Adipocyte (in vitro differentiated cells): Measurements from ENCODE around the gene OPRM1.
A peak's percentile ranks its signal among the peaks of the same experiment; 100 is the strongest.

Experiments
- DNase-seq: peaks from one replicate; pipeline ENCODE4 v3.0.0-alpha.2; 2015; ENCODE audit warnings: low read depth
- H3K27me3 ChIP-seq: replicated peaks from 2 replicates; pipeline ENCODE4 v1.7.0; 2013; ENCODE audit warnings: mild to moderate bottlenecking, low read length, moderate library complexity; ENCODE audit not compliant: control insufficient read depth, insufficient read depth
- H3K36me3 ChIP-seq: 2 replicates; pipeline ENCODE4 v1.7.0; 2013; ENCODE audit warnings: low read length, mild to moderate bottlenecking, moderate library complexity; ENCODE audit not compliant: control insufficient read depth, insufficient read depth, severe bottlenecking
- H3K4me1 ChIP-seq: 2 replicates; pipeline ENCODE4 v1.7.0; 2013; ENCODE audit warnings: mild to moderate bottlenecking, low read length, moderate library complexity; ENCODE audit not compliant: control insufficient read depth, insufficient read depth
- H3K4me3 ChIP-seq: 2 replicates; pipeline ENCODE4 v1.7.0; 2013; ENCODE audit warnings: mild to moderate bottlenecking, low read length, moderate library complexity
- H3K9ac ChIP-seq: 2 replicates; pipeline ENCODE4 v1.7.0; 2013; ENCODE audit warnings: mild to moderate bottlenecking, low read length, moderate library complexity
- H3K9me3 ChIP-seq: 2 replicates; pipeline ENCODE4 v1.7.0; 2013; ENCODE audit warnings: mild to moderate bottlenecking, low read length, moderate library complexity; ENCODE audit not compliant: control insufficient read depth

The OPRM1 gene

DNA sequence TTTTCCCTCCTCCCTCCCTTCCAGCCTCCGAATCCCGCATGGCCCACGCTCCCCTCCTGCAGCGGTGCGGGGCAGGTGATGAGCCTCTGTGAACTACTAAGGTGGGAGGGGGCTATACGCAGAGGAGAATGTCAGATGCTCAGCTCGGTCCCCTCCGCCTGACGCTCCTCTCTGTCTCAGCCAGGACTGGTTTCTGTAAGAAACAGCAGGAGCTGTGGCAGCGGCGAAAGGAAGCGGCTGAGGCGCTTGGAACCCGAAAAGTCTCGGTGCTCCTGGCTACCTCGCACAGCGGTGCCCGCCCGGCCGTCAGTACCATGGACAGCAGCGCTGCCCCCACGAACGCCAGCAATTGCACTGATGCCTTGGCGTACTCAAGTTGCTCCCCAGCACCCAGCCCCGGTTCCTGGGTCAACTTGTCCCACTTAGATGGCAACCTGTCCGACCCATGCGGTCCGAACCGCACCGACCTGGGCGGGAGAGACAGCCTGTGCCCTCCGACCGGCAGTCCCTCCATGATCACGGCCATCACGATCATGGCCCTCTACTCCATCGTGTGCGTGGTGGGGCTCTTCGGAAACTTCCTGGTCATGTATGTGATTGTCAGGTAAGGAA lies at the start of gene OPRM1:
TSS of gene OPRM1 (plus strand) at position 10 of the 612 bp plus-strand sequence. CDS start at position 315, 305 bp downstream.
- Histone ChIP-seq H3K4me3 (no peak within 1 kb of the TSS), H3K9ac (no peak within 1 kb of the TSS), H3K9me3 (no peaks in the 10 kb centered on the region), H3K27me3 (peaks cover 17% of the 10 kb centered on the region), H3K36me3 (no peaks in the 10 kb centered on the region), H3K4me1 (no peaks in the 10 kb centered on the region)
- peak; percentile 40 for DNase-seq

DNA sequence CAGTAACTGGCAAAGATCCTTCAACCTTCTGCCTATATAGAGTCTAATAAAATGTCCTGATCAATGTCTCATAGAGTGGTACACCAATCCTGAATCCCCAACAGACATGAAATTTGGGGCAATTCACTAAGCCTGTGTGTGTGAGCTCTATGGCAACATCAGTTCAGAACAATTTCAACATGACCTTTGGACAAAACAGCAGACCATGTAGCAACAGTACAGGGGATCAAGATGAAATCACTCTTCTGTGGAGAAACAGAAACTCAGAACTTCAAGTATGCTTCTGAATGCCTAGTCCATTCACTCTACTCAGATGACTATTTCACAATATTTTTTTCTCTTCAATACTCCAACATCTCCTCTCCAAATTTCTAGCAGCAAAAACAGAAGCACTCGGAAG lies 49.1 kb upstream of the OPRM1 start:
- Histone ChIP-seq H3K9me3 (no peaks in the 10 kb centered on the region), H3K36me3 (no peaks in the 10 kb centered on the region), H3K9ac (peak overlapping the region; percentile 66), H3K4me1 (peaks cover 31% of the 10 kb centered on the region), H3K27me3 (no peaks in the 10 kb centered on the region), H3K4me3 (no peak overlapping the region)
- DNase-seq = no peak

DNA sequence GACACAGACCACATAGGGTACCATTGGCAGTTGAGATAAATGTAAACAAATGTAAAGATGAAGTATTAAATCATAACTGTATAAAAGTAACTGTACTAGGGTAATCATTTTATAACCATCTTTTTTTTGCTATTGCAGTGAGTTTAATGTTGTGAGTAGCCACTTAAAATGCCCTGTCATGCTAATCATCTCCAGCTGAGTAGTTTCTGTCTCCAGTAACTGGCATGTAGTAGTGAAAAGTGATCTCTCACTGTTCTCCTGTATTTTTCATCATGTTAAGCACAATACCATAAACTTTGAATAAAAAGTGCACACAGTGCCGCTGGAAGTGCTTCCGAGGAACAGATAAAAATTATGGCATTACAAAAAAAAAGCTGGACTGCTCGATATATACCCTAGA lies 45.0 kb upstream of the OPRM1 start:
- H3K4me1 ChIP-seq = peaks cover 15% of the 10 kb centered on the region
- H3K27me3 ChIP-seq = no peaks in the 10 kb centered on the region
- H3K36me3 ChIP-seq = no peaks in the 10 kb centered on the region
- no peaks in the 10 kb centered on the region for H3K9me3 ChIP-seq
- H3K4me3 ChIP-seq = no peak overlapping the region
- H3K9ac ChIP-seq = no peak overlapping the region
- DNase-seq = no peak

DNA sequence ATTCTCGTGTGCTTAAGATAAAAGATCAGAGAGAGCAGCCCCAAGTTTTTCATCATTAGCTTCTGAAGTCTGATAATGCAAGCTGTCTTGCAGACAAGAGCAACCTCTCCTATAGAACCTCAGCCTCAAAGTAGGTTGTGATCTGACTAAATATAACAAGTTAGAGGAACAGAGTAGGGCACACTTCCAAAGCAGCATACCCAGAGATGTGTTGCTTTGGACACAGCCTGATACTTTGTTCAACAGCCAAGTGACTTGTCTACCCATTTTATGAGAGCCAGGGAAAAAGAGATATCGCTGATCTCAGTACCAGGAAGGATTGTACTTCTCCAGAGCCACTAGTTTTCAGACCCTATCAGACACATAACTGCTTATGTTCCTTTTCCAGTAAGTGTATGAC lies 44.2 kb upstream of the OPRM1 start:
- Histone ChIP-seq H3K9me3 (no peaks in the 10 kb centered on the region), H3K4me1 (peaks cover 8% of the 10 kb centered on the region), H3K9ac (no peak overlapping the region), H3K4me3 (no peak overlapping the region), H3K27me3 (no peaks in the 10 kb centered on the region), H3K36me3 (no peaks in the 10 kb centered on the region)
- no peak for DNase-seq

DNA sequence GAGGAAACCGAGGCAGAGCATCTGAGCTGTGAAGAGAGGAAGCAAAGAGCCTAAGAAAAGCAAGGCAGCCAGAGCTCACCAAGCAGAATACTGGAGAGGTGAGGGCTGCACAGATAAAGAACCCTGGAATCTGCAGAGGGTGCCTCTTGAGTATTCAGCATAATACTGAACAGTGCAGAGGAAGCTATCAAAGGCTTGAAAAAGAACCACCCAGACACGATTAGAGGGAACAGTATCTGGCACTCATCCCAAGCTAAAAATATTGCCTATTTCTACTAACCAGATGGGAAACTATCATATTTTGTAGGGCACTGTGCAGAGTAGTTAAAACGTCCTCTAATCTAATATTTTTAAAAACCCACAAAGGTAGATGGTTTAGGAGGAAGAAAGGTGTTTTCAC lies 41.8 kb upstream of the OPRM1 start:
- Histone ChIP-seq H3K36me3 (no peaks in the 10 kb centered on the region), H3K9ac (no peak overlapping the region), H3K27me3 (no peaks in the 10 kb centered on the region), H3K4me3 (no peak overlapping the region), H3K9me3 (no peaks in the 10 kb centered on the region), H3K4me1 (no peaks in the 10 kb centered on the region)
- DNase-seq = no peak

DNA sequence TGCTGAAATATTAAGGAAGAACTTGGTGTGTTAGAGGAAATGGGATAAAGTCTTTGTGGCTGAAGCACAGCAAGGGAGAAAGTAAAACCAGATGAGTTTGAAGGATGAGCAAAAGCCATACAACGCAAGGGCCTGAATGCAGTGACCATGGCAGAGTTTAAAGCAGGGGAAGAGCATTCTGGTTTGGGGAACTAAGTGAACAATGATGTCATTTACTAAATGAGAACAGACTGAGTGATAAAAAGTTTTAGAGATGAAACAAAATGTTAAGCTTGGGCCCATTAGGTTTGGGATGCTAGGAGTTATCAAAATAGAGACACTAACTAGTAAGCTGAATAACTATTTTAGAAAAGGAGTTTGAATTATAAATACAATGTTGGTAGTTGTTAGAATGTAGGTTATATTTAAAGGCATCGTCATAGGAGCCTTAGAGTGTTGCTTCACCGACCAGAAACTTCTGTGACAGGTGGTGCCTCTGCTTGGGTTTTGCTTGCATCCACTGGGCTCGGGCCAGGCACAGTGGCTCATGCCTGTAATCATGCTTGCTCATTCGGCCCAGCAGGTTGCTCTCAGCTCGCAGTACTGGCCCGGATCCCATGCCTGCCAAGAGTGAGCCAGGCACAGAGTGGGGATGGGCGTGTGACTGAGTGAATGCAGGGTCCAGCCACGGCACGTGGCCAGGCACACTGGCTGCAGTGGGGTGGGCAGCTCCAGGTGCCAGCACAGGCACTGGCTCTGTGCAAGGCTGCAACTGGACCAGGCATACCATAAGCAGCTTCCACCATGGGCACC lies 37.4 kb upstream of the OPRM1 start:
- no peak for DNase-seq
- H3K36me3 ChIP-seq = no peaks in the 10 kb centered on the region
- H3K27me3 ChIP-seq = no peaks in the 10 kb centered on the region
- H3K4me1 ChIP-seq = no peaks in the 10 kb centered on the region
- H3K4me3 ChIP-seq = no peak overlapping the region
- H3K9me3 ChIP-seq = no peaks in the 10 kb centered on the region
- no peak overlapping the region for H3K9ac ChIP-seq

DNA sequence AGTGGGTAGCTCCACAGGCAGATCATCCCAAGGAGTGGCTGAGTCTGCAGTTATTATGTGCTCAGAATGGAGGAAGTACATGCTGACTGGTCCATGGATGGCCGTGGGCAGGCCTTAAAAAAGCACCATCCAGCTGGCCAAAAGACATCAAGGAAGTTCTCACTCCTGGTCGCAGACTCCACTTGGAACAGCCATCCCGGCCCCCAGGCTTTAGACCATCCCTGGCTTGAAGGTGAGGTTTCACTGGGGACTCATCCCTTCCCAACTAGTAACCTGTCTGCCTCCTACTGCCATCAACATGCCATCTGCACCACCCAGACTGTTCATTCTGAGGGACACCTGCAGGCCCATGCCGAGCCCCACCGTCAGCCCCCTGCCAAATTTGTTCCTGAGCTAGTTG lies 36.1 kb upstream of the OPRM1 start:
- Histone ChIP-seq H3K36me3 (no peaks in the 10 kb centered on the region), H3K27me3 (no peaks in the 10 kb centered on the region)

DNA sequence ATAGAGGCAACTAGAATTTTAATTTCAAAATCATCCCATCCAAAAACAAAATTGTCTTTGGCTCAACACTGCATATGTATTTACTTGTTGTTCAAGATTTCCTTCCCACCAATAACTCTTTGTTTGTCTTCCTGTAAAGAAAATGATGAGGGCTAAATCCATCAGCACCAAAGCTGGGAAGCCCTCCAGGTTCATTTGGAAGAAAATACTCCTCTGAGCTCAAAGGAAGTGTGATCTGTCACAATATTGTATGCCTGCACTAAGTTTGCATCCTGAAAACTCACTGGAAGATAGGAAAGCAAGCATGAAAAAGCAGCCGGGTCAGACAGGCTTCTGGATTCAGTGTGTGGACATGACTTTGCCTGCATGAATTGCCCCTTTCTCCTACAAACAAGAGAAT lies 28.7 kb upstream of the OPRM1 start:
- no peaks in the 10 kb centered on the region for H3K4me1 ChIP-seq
- H3K27me3 ChIP-seq = no peaks in the 10 kb centered on the region

More for the DNA sequence above, 36.1 kb upstream of the OPRM1 start:
- Histone ChIP-seq H3K9me3 (no peaks in the 10 kb centered on the region), H3K9ac (no peak overlapping the region), H3K4me1 (no peaks in the 10 kb centered on the region), H3K4me3 (no peak overlapping the region)
- no peak for DNase-seq

DNA sequence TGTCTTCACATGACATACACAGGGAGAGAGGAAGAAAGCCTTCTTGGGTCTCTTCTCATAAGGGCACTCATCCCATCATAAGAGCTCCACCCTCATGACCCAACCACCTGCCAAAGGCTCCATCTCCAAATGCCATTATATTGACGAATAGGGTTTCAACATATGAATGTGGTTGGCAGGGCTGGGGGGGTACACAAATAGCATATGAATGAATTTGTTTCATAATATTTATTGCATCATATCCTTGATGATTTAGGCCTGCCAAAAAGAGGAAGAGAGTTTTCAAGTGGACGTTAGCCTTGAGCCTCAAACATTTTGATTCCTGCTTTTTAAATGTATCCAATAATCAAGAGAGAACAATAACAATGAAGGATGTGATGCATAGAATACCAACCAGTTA lies 26.2 kb upstream of the OPRM1 start:
- H3K36me3 ChIP-seq = no peaks in the 10 kb centered on the region
- no peak for DNase-seq
- no peaks in the 10 kb centered on the region for H3K9me3 ChIP-seq
- no peak overlapping the region for H3K4me3 ChIP-seq
- H3K9ac ChIP-seq = no peak overlapping the region
- H3K4me1 ChIP-seq = no peaks in the 10 kb centered on the region
- no peaks in the 10 kb centered on the region for H3K27me3 ChIP-seq

More for the DNA sequence above, 28.7 kb upstream of the OPRM1 start:
- Histone ChIP-seq H3K4me3 (no peak overlapping the region), H3K9ac (no peak overlapping the region), H3K9me3 (no peaks in the 10 kb centered on the region), H3K36me3 (no peaks in the 10 kb centered on the region)
- no peak for DNase-seq

DNA sequence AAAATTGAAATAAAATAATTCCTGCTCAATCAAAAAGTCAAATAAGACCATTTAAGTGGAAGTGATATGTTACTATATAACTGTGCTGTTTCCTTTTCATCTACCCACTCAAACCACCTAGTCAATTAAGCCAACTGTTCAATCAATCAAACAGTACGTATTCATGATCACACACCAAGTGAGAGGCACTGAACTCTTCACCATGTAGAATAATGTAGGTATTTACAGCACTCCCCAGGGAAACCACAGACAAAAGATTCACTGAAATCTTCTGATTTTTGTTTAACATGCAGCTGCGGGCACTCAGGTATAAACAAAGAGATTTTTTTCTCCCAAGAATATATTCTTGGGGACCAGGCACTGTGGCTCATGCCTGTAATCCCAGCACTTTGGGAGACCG lies 21.3 kb upstream of the OPRM1 start:
- peaks cover 10% of the 10 kb centered on the region for H3K9me3 ChIP-seq
- H3K9ac ChIP-seq = no peak overlapping the region
- H3K27me3 ChIP-seq = no peaks in the 10 kb centered on the region
- no peak overlapping the region for H3K4me3 ChIP-seq
- no peaks in the 10 kb centered on the region for H3K36me3 ChIP-seq
- no peak for DNase-seq
- no peaks in the 10 kb centered on the region for H3K4me1 ChIP-seq

DNA sequence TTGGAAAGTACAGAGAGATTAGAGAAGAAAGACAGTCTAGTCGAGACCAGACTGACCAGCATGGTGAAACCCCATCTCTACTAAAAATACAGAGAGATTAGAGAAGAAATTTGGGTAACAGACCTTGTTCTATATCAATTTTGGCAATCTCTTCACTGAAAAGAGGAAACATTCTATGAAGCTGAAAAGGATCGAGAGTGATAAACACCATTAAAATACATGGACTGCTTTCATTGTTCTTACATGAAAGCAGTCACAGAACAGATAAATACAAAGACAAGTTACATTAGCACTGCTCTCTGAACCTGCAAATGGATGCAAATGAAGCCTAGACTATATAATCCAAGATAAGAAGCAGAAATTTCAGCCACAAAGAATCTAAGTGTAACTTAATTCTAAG lies 8.4 kb upstream of the OPRM1 start:
- Histone ChIP-seq H3K9me3 (no peaks in the 10 kb centered on the region), H3K36me3 (no peaks in the 10 kb centered on the region), H3K9ac (no peak overlapping the region), H3K4me3 (no peak overlapping the region), H3K27me3 (no peaks in the 10 kb centered on the region), H3K4me1 (no peaks in the 10 kb centered on the region)
- no peak for DNase-seq
